H9 (cell line): ENCODE data around the gene PARD3. TPM values are rescaled to one million over a fixed set of nuclear protein-coding genes. Genes with fewer than 3 reads are reported as not detected.
A peak's percentile ranks its signal among the peaks of the same experiment; 100 is the strongest.

Experiments
- DNase-seq: peaks from one replicate; pipeline ENCODE4 v3.0.0-alpha.2; 2017
- H2AFZ ChIP-seq: one replicate; pipeline ENCODE4 v1.6.1; 2013; ENCODE audit warnings: mild to moderate bottlenecking, low read length, control low read depth, moderate library complexity
- H2AK5ac ChIP-seq: 2 replicates; pipeline ENCODE4 v1.6.1; 2013; ENCODE audit warnings: low read length, control low read depth, mixed read lengths; ENCODE audit not compliant: insufficient read length
- H2BK120ac ChIP-seq: one replicate; pipeline ENCODE4 v1.6.1; 2013; ENCODE audit warnings: low read depth, mild to moderate bottlenecking, low read length, control low read depth, inconsistent platforms; ENCODE audit not compliant: poor library complexity, severe bottlenecking
- H2BK12ac ChIP-seq: 2 replicates; pipeline ENCODE4 v1.6.1; 2013; ENCODE audit warnings: low read length, control low read depth, mixed read lengths, low read depth; ENCODE audit not compliant: insufficient read length
- H2BK15ac ChIP-seq: 2 replicates; pipeline ENCODE4 v1.6.1; 2013; ENCODE audit warnings: low read depth, low read length, control low read depth
- H2BK20ac ChIP-seq: one replicate; pipeline ENCODE4 v1.6.1; 2013; ENCODE audit warnings: low read depth, mild to moderate bottlenecking, low read length, control low read depth, inconsistent platforms; ENCODE audit not compliant: poor library complexity, severe bottlenecking
- H2BK5ac ChIP-seq: 2 replicates; pipeline ENCODE4 v1.6.1; 2013; ENCODE audit warnings: low read length, control low read depth, mixed read lengths; ENCODE audit not compliant: insufficient read length
- H3K14ac ChIP-seq: 2 replicates; pipeline ENCODE4 v1.6.1; 2013; ENCODE audit warnings: low read length, control low read depth; ENCODE audit not compliant: insufficient read depth
- H3K18ac ChIP-seq: 2 replicates; pipeline ENCODE4 v1.6.1; 2013; ENCODE audit warnings: low read depth, mild to moderate bottlenecking, mixed read lengths, low read length, control low read depth; ENCODE audit not compliant: insufficient read length
- H3K23ac ChIP-seq: 2 replicates; pipeline ENCODE4 v1.6.1; 2013; ENCODE audit warnings: low read length, control low read depth, mixed read lengths, low read depth; ENCODE audit not compliant: insufficient read length
- H3K23me2 ChIP-seq: 2 replicates; pipeline ENCODE4 v1.6.1; 2013; ENCODE audit warnings: low read depth, mild to moderate bottlenecking, mixed read lengths, low read length, control low read depth; ENCODE audit not compliant: insufficient read length, poor library complexity, severe bottlenecking
- H3K27ac ChIP-seq: 2 replicates; pipeline ENCODE4 v1.5.1; 2013; ENCODE audit warnings: low read length, control low read depth, mixed read lengths, low read depth; ENCODE audit not compliant: insufficient read length
- H3K27me3 ChIP-seq: 2 replicates; pipeline ENCODE4 v1.6.1; 2013; ENCODE audit warnings: low read length, control low read depth, inconsistent platforms; ENCODE audit not compliant: insufficient read depth
- H3K4ac ChIP-seq: 2 replicates; pipeline ENCODE4 v1.6.1; 2013; ENCODE audit warnings: low read depth, mild to moderate bottlenecking, control low read depth, inconsistent platforms, low read length, moderate library complexity
- H3K4me1 ChIP-seq: 2 replicates; pipeline ENCODE4 v1.6.1; 2013; ENCODE audit warnings: low read length, control low read depth, inconsistent platforms; ENCODE audit not compliant: insufficient read depth
- H3K4me2 ChIP-seq: 2 replicates; pipeline ENCODE4 v1.6.1; 2013; ENCODE audit warnings: low read length, control low read depth, mixed read lengths; ENCODE audit not compliant: insufficient read length, insufficient read depth
- H3K56ac ChIP-seq: 2 replicates; pipeline ENCODE4 v1.6.1; 2013; ENCODE audit warnings: low read depth, mild to moderate bottlenecking, mixed read lengths, low read length, control low read depth; ENCODE audit not compliant: insufficient read length
- H3K79me1 ChIP-seq: 2 replicates; pipeline ENCODE4 v1.6.1; 2013; ENCODE audit warnings: low read depth, mild to moderate bottlenecking, moderate library complexity, low read length, control low read depth, inconsistent platforms; ENCODE audit not compliant: insufficient read depth, poor library complexity, severe bottlenecking
- H3K79me2 ChIP-seq: 2 replicates; pipeline ENCODE4 v1.6.1; 2013; ENCODE audit warnings: low read length, control low read depth, inconsistent platforms; ENCODE audit not compliant: insufficient read depth
- H3K9ac ChIP-seq: 2 replicates; pipeline ENCODE4 v1.6.1; 2013; ENCODE audit warnings: low read length, control low read depth, mixed read lengths; ENCODE audit not compliant: insufficient read length; ENCODE audit errors: extremely low read depth
- H3K9me3 ChIP-seq: one replicate; pipeline ENCODE4 v1.6.1; 2013; ENCODE audit warnings: low read depth, low read length, inconsistent platforms; ENCODE audit not compliant: control insufficient read depth
- H3T11ph ChIP-seq: one replicate; pipeline ENCODE4 v1.6.1; 2013; ENCODE audit warnings: mild to moderate bottlenecking, low read length, control low read depth, inconsistent platforms
- H4K20me1 ChIP-seq: one replicate; pipeline ENCODE4 v1.6.1; 2013; ENCODE audit not compliant: control insufficient read depth, insufficient read length, insufficient read depth
- H4K5ac ChIP-seq: 2 replicates; pipeline ENCODE4 v1.6.1; 2013; ENCODE audit warnings: low read depth, mild to moderate bottlenecking, mixed read lengths, low read length, control low read depth; ENCODE audit not compliant: insufficient read length
- H4K8ac ChIP-seq: replicated peaks from 2 replicates; pipeline ENCODE4 v1.6.1; 2013; ENCODE audit warnings: low read length, control low read depth, mixed read lengths, low read depth; ENCODE audit not compliant: insufficient read length
- H4K91ac ChIP-seq: 2 replicates; pipeline ENCODE4 v1.6.1; 2013; ENCODE audit warnings: low read depth, mild to moderate bottlenecking, moderate library complexity, mixed read lengths, low read length, control low read depth; ENCODE audit not compliant: insufficient read length
- H3K27ac Mint-ChIP-seq, 3 experiments: 2 replicates in 2 of 3; 3 replicates in 1 of 3; pipeline ENCODE4 v1.8.0; 2020 to 2021; ENCODE audit warnings: mixed read lengths in 3 of 3, mild to moderate bottlenecking in 1 of 3, moderate library complexity in 1 of 3
- H3K27me3 Mint-ChIP-seq: 2 replicates; pipeline ENCODE4 v1.8.0; 2021; ENCODE audit warnings: low read depth, mild to moderate bottlenecking, moderate library complexity, mixed read lengths
- H3K36me3 Mint-ChIP-seq, 3 experiments: 2 replicates in 2 of 3; 3 replicates in 1 of 3; pipeline ENCODE4 v1.8.0; 2020 to 2021; ENCODE audit warnings: low read depth in 3 of 3, mixed read lengths in 3 of 3; ENCODE audit not compliant: insufficient read depth in 1 of 3
- H3K4me1 Mint-ChIP-seq, 2 experiments: 2 replicates each; pipeline ENCODE4 v1.8.0; 2020; ENCODE audit warnings: mixed read lengths in 2 of 2
- H3K4me3 Mint-ChIP-seq, 2 experiments: 2 replicates in 1 of 2; 3 replicates in 1 of 2; pipeline ENCODE4 v1.8.0; 2020 to 2021; ENCODE audit warnings: mild to moderate bottlenecking in 2 of 2, mixed read lengths in 2 of 2, moderate library complexity in 1 of 2
- H3K9me3 Mint-ChIP-seq, 2 experiments: 2 replicates in 1 of 2; 3 replicates in 1 of 2; pipeline ENCODE4 v1.8.0; 2020; ENCODE audit warnings: mild to moderate bottlenecking in 2 of 2, mixed read lengths in 2 of 2, moderate library complexity in 1 of 2
- WGBS: extraction: QIAGEN DNeasy Blood & Tissue Kit; methylation state at CpG from one replicate; pipeline ENCODE4 v1.1.7; 2013; ENCODE audit warnings: missing lambda C conversion rate, low lambda C conversion rate, mixed read lengths; ENCODE audit not compliant: insufficient read length; ENCODE audit errors: extremely low coverage; 5-methylcytosine and 5-hydroxymethylcytosine counted together
- total RNA-seq: library from RNA; stranded (reverse); gene quantifications from 2 replicates; pipeline ENCODE4 v1.2.1, GENCODE V29; 2021
- TF ChIP-seq, protein P1 (sequence below): fragments of 200-600 bp; sonication (generic); conservative IDR thresholded peaks from 3 replicates; pipeline ENCODE4 v1.8.0; 2021; ENCODE audit warnings: antibody characterized with exemption, mild to moderate bottlenecking

Gene PARD3
- total RNA-seq, 1 experiment from 2014 or later = 44.7 TPM

DNA sequence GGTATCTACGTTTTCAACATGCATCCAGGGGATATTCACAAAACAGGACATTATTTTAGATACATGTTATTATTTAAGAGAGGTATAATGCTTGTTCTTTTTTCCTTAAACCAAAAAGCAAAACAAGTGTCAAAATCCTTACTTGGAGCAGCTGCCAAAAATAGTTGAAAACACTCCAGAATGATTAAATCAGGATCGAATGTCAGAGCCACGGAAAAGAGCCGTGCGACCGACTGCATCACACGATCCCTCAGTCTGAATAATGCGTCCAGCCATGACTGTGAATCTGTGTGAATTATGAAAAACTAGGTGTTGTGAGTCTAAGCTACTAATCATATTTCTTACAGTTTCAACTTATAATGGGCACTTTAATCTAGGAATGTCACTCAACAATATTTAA is 126.0 kb downstream of the PARD3 start:
- no peak overlapping the region for H2AFZ ChIP-seq
- H3K79me2 ChIP-seq = no peaks in the 10 kb centered on the region; the same call in 1 of the 2 replicates
- no peak overlapping the region for H2BK120ac ChIP-seq
- H3K18ac ChIP-seq = no peak overlapping the region
- no peak overlapping the region for H3K14ac ChIP-seq
- no peak overlapping the region for H3K27ac ChIP-seq
- no peak overlapping the region for H4K91ac ChIP-seq
- no peaks in the 10 kb centered on the region for H3K4me1 ChIP-seq
- H3K36me3 Mint-ChIP-seq = peaks cover 9 to 23% (median 12%) of the 10 kb centered on the region in 3 experiments
- no peak overlapping the region for H3T11ph ChIP-seq
- H3K23ac ChIP-seq = no peak overlapping the region
- H3K4me1 Mint-ChIP-seq = peaks cover 16 to 19% of the 10 kb centered on the region in 2 experiments
- H3K4ac ChIP-seq = no peak overlapping the region
- TF ChIP-seq, protein P1, sequence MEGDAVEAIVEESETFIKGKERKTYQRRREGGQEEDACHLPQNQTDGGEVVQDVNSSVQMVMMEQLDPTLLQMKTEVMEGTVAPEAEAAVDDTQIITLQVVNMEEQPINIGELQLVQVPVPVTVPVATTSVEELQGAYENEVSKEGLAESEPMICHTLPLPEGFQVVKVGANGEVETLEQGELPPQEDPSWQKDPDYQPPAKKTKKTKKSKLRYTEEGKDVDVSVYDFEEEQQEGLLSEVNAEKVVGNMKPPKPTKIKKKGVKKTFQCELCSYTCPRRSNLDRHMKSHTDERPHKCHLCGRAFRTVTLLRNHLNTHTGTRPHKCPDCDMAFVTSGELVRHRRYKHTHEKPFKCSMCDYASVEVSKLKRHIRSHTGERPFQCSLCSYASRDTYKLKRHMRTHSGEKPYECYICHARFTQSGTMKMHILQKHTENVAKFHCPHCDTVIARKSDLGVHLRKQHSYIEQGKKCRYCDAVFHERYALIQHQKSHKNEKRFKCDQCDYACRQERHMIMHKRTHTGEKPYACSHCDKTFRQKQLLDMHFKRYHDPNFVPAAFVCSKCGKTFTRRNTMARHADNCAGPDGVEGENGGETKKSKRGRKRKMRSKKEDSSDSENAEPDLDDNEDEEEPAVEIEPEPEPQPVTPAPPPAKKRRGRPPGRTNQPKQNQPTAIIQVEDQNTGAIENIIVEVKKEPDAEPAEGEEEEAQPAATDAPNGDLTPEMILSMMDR = no peak
- WGBS = no CpG with 5 or more reads among the region's 8 CpGs
- no peak overlapping the region for H3K4me3 Mint-ChIP-seq
- H3K79me1 ChIP-seq = no peaks in the 10 kb centered on the region
- H3K4me2 ChIP-seq = no peak overlapping the region
- no peak overlapping the region for H4K8ac ChIP-seq
- no peaks in the 10 kb centered on the region for H3K27me3 Mint-ChIP-seq
- no peak overlapping the region for H2BK15ac ChIP-seq
- H4K5ac ChIP-seq = no peak overlapping the region
- DNase-seq = no peak
- 0 out of 7 replicates have a peak overlapping the region, but pooled peaks of 1 of the 3 experiments have one; percentile 47 for H3K27ac Mint-ChIP-seq
- no peak overlapping the region for H2BK5ac ChIP-seq
- H3K23me2 ChIP-seq = no peaks in the 10 kb centered on the region
- H2BK20ac ChIP-seq = no peak overlapping the region
- H3K9me3 Mint-ChIP-seq = peaks cover 0 to 2% of the 10 kb centered on the region in 2 experiments; a peak in 1 of 5 replicates
- no peak overlapping the region for H2AK5ac ChIP-seq
- H3K9me3 ChIP-seq = no peaks in the 10 kb centered on the region
- H3K27me3 ChIP-seq = no peaks in the 10 kb centered on the region
- H3K56ac ChIP-seq = no peak overlapping the region
- no peaks in the 10 kb centered on the region for H4K20me1 ChIP-seq
- H3K9ac ChIP-seq = no peak overlapping the region
- H2BK12ac ChIP-seq = no peak overlapping the region
